HG02678 (cell line): ENCODE data around the gene PIM3.

Experiments used
- ATAC-seq: cut with Tn5 transposase; IDR thresholded peaks from one replicate; pipeline ENCODE4 v1.9.1; 2021; ENCODE audit warnings: mild to moderate bottlenecking, moderate library complexity; ENCODE audit not compliant: unreplicated experiment

The PIM3 gene

GRCh38 chr22:49927483-49928184 lies 32.9 kb upstream of the PIM3 start:
- ATAC-seq: no peak

GRCh38 chr22:49928185-49928495 lies 32.4 kb upstream of the PIM3 start:
- ATAC-seq: no peak

- no peak for ATAC-seq
Measured at GRCh38 chr22:49928555-49929210, 31.9 kb upstream of the PIM3 start.

GRCh38 chr22:49929211-49929979 lies 31.2 kb upstream of the PIM3 start:
- peak; percentile 56 for ATAC-seq

GRCh38 chr22:49929994-49930575 lies 30.5 kb upstream of the PIM3 start:
- no peak for ATAC-seq

GRCh38 chr22:49930596-49931412 lies 29.8 kb upstream of the PIM3 start:
- no peak for ATAC-seq

- ATAC-seq: no peak
Measured at GRCh38 chr22:49933236-49934159, 27.1 kb upstream of the PIM3 start.

- ATAC-seq: no peak
Measured at GRCh38 chr22:49934160-49934890, 26.2 kb upstream of the PIM3 start.

- ATAC-seq: no peak
Measured at GRCh38 chr22:49934891-49935557, 25.5 kb upstream of the PIM3 start.

- ATAC-seq: no peak
Measured at GRCh38 chr22:49935561-49935960, 25.0 kb upstream of the PIM3 start.

GRCh38 chr22:49936018-49936972 lies 24.3 kb upstream of the PIM3 start:
- peak; percentile 60 for ATAC-seq

GRCh38 chr22:49936973-49937757 lies 23.4 kb upstream of the PIM3 start:
- no peak for ATAC-seq

GRCh38 chr22:49937758-49938564 lies 22.6 kb upstream of the PIM3 start:
- no peak for ATAC-seq

GRCh38 chr22:49938565-49939136 lies 21.9 kb upstream of the PIM3 start:
- no peak for ATAC-seq

GRCh38 chr22:49941507-49942316 lies 18.9 kb upstream of the PIM3 start:
- no peak for ATAC-seq
